Choroid plexus epithelial cell (primary cell): Measurements from ENCODE around the gene ERV3-1.
"Not testable (repeated sequence)": the region's sequence is repeated elsewhere in the genome, so short reads cannot be mapped to it uniquely, and the experiment has no call there.

Experiments
- DNase-seq: peaks from one replicate; pipeline ENCODE4 v3.0.0-alpha.2; 2010; ENCODE audit warnings: low read depth
- H3K4me3 ChIP-seq: 2 replicates; pipeline ENCODE4 v1.5.1; 2011; ENCODE audit warnings: low read depth, mild to moderate bottlenecking, control low read depth, low read length, moderate library complexity
- CTCF ChIP-seq: conservative IDR thresholded peaks from 2 replicates; pipeline ENCODE4 v1.5.1; 2011; ENCODE audit warnings: low read depth, mild to moderate bottlenecking, control low read depth, inconsistent platforms, low read length, moderate library complexity

ERV3-1 gene

GRCh38 chr7:64978497-64979203 is 27.8 kb downstream of the ERV3-1 start:
- no peak overlapping the region for H3K4me3 ChIP-seq
- TF ChIP-seq CTCF, result no peak
- no peak for DNase-seq

GRCh38 chr7:64965594-64965993 is 40.9 kb downstream of the ERV3-1 start:
- no peak for DNase-seq
- TF ChIP-seq CTCF, result no peak
- no peak overlapping the region for H3K4me3 ChIP-seq

- TF ChIP-seq CTCF, result no peak
- no peak overlapping the region for H3K4me3 ChIP-seq
- no peak for DNase-seq
Observed at GRCh38 chr7:64959072-64959747, 47.3 kb downstream of the ERV3-1 start.

- peak; percentile 76 for DNase-seq
- TF ChIP-seq CTCF, result peak; percentile 74
- no peak overlapping the region for H3K4me3 ChIP-seq
Observed at GRCh38 chr7:64951250-64951848, 55.1 kb downstream of the ERV3-1 start.

- not testable (repeated sequence) for DNase-seq, H3K4me3 ChIP-seq
Observed at GRCh38 chr7:64950673-64951072, 55.8 kb downstream of the ERV3-1 start.

GRCh38 chr7:64948774-64949173 is 57.7 kb downstream of the ERV3-1 start:
- DNase-seq, H3K4me3 ChIP-seq: not testable (repeated sequence)

GRCh38 chr7:64947252-64948000 is 59.1 kb downstream of the ERV3-1 start:
- TF ChIP-seq CTCF, result no peak
- DNase-seq, result no peak
- H3K4me3 ChIP-seq, result peak overlapping the region; percentile 45
